Right lung (tissue), 5 donors: ENCODE data around the gene FAM210A. TPM values are rescaled to one million over a fixed set of nuclear protein-coding genes. Genes with fewer than 3 reads are reported as not detected.

Experiments
- polyA plus RNA-seq, 5 donors: library from polyadenylated mRNA; unstranded; fragments of 120-200 nt; gene quantifications; one replicate each; pipeline versions ENCODE4 v1.2.1 to v1.2.3, GENCODE V29; 2013; ENCODE audit warnings: inconsistent platforms in 1 of 5, low replicate concordance in 1 of 5; ENCODE audit not compliant: insufficient read length in 5 of 5, insufficient read depth in 1 of 5

The FAM210A gene
- polyA plus RNA-seq, 5 donors = 14.6 to 17.6 (median 16.5) TPM

Other genes with a start within 250 kb of the FAM210A start
- gene RNMT, start 115 bp upstream of the FAM210A start, polyA plus RNA-seq = 10 to 100 TPM; 38.0 to 51.1 (median 47.5) TPM
- under 1 TPM in 2 of 5 donors, not detected in 3; 0.08 to 0.12 TPM for gene MC5R, start 97.6 kb upstream of the FAM210A start, polyA plus RNA-seq
- gene MC2R, start 189.0 kb upstream of the FAM210A start, polyA plus RNA-seq = not detected